K562 (cell line): ENCODE measurements around the gene PPP1R37. TPM values are rescaled to one million over a fixed set of nuclear protein-coding genes. Genes with fewer than 3 reads are reported as not detected.

Experiments used
- CEBPB ChIP-seq: fragments of 450-650 bp; IDR thresholded peaks from 2 replicates; pipeline ENCODE4 v1.6.1; 2016; ENCODE audit warnings: missing genetic modification characterization, missing compliant biosample characterization
- CREB3 ChIP-seq: fragments of 450-650 bp; conservative IDR thresholded peaks from 2 replicates; pipeline ENCODE4 v1.6.1; 2016; ENCODE audit warnings: missing genetic modification characterization, low read depth, mild to moderate bottlenecking, missing compliant biosample characterization, moderate library complexity
- ELF1 ChIP-seq: fragments of 200-800 bp; sonication (Bioruptor generic); IDR thresholded peaks from 2 replicates; pipeline ENCODE4 v1.6.1; 2016; ENCODE audit warnings: missing genetic modification characterization, missing compliant biosample characterization
- EP400 ChIP-seq: fragments of 450-650 bp; IDR thresholded peaks from 2 replicates; pipeline ENCODE4 v1.6.1; 2017; ENCODE audit warnings: antibody characterized with exemption, mild to moderate bottlenecking, moderate library complexity
- HCFC1 ChIP-seq: IDR thresholded peaks from 2 replicates; pipeline ENCODE4 v1.6.1; 2012; ENCODE audit warnings: low read depth, low read length, improper control_type of control experiment
- HDAC2 ChIP-seq: fragments of 450-650 bp; IDR thresholded peaks from 2 replicates; pipeline ENCODE4 v1.6.1; 2016; ENCODE audit warnings: mild to moderate bottlenecking
- HMG20B ChIP-seq: fragments of 250-450 bp; sonication (Bioruptor Pico); IDR thresholded peaks from 2 replicates; pipeline ENCODE4 v1.5.0; 2021; ENCODE audit warnings: mild to moderate bottlenecking
- IRF9 ChIP-seq: fragments of 450-650 bp; IDR thresholded peaks from 2 replicates; pipeline ENCODE4 v1.6.1; 2016; ENCODE audit warnings: missing biosample characterization, missing genetic modification characterization
- MCM7 ChIP-seq, 2 experiments: fragments of 450-650 bp; IDR thresholded peaks; 2 replicates each; pipeline ENCODE4 v1.6.1; 2016 to 2018
- RBBP5 ChIP-seq: fragments of 200-600 bp; sonication (generic); IDR thresholded peaks from 2 replicates; pipeline ENCODE4 v1.6.1; 2012; ENCODE audit warnings: borderline replicate concordance, mild to moderate bottlenecking, low read length, control low read depth, inconsistent platforms; ENCODE audit not compliant: insufficient read depth, poor library complexity, severe bottlenecking
- TRIM28 ChIP-seq: fragments of 450-650 bp; IDR thresholded peaks from 2 replicates; pipeline ENCODE4 v1.6.1; 2017
- ZKSCAN8 ChIP-seq: fragments of 200-800 bp; sonication (Bioruptor generic); IDR thresholded peaks from 2 replicates; pipeline ENCODE4 v1.6.1; 2016; ENCODE audit warnings: missing genetic modification characterization, missing compliant biosample characterization
- ZNF134 ChIP-seq: fragments of 250-450 bp; sonication (Bioruptor Pico); conservative IDR thresholded peaks from 2 replicates; pipeline ENCODE4 v1.4.0; 2020
- ZNF174 ChIP-seq: fragments of 250-450 bp; sonication (Bioruptor Pico); IDR thresholded peaks from 2 replicates; pipeline ENCODE4 v1.4.0; 2020; ENCODE audit warnings: mild to moderate bottlenecking
- ZNF217 ChIP-seq: sonication (generic); formaldehyde crosslinking; IDR thresholded peaks from 2 replicates; pipeline ENCODE4 v1.8.0; 2022; ENCODE audit warnings: mild to moderate bottlenecking, missing genetic modification reagents
- ZNF253 ChIP-seq: fragments of 250-450 bp; sonication (Bioruptor Pico); conservative IDR thresholded peaks from 2 replicates; pipeline ENCODE4 v1.6.1; 2021; ENCODE audit warnings: mild to moderate bottlenecking
- ZNF280A ChIP-seq: fragments of 450-650 bp; IDR thresholded peaks from 2 replicates; pipeline ENCODE4 v1.6.1; 2018; ENCODE audit warnings: mild to moderate bottlenecking, low read depth; ENCODE audit not compliant: partially characterized antibody
- ZNF282 ChIP-seq: sonication (generic); formaldehyde crosslinking; IDR thresholded peaks from 2 replicates; pipeline ENCODE4 v1.8.1; 2023; ENCODE audit warnings: missing genetic modification reagents
- ZNF347 ChIP-seq: fragments of 450-650 bp; formaldehyde crosslinking; IDR thresholded peaks from 2 replicates; pipeline ENCODE4 v1.4.0; 2020; ENCODE audit warnings: low read depth, mild to moderate bottlenecking, moderate library complexity
- polyA plus RNA-seq, 8 experiments: library from polyadenylated mRNA; depleted of rRNA in 4 of 8; stranded (reverse) in 5 of 8; unstranded in 3 of 8; fragments of >200 nt; fragmentation: Nextera tagmentation in 2 of 8; fragmentation: Illumina TruSeq in 1 of 8; extraction: Ambion mirVana in 2 of 8; extraction: Trizol in 1 of 8; gene quantifications; 2 replicates each; pipeline versions ENCODE4 v1.2.1 to v1.2.3, GENCODE V29; 2011 to 2014; ENCODE audit warnings: inconsistent platforms in 1 of 8, missing spikeins in 1 of 8
- total RNA-seq, 7 experiments: library from RNA; depleted of rRNA in 6 of 7; stranded (reverse); fragments of >200 nt in 6 of 7; fragmentation: Illumina TruSeq in 2 of 7; extraction: Trizol in 2 of 7; gene quantifications; 2 replicates each; pipeline versions ENCODE4 v1.2.1 to v1.2.3, GENCODE V29; 2011 to 2021; ENCODE audit warnings: low replicate concordance in 1 of 7
- TF ChIP-seq, protein P1 (sequence below): fragments of 250-450 bp; sonication (Bioruptor Pico); IDR thresholded peaks from 2 replicates; pipeline ENCODE4 v1.5.0; 2021; ENCODE audit warnings: mild to moderate bottlenecking, moderate library complexity
- TF ChIP-seq, protein P2 (sequence below): fragments of 250-450 bp; sonication (Bioruptor Pico); IDR thresholded peaks from 2 replicates; pipeline ENCODE4 v1.9.0; 2021; ENCODE audit warnings: mild to moderate bottlenecking

PPP1R37 gene
- total and polyA plus RNA-seq, 9 of the 15 experiments (the other 6 are each of a cell fraction or from before 2014, with no cell fraction given) = 0.04 to 20.3 (median 7.3) TPM

DNA sequence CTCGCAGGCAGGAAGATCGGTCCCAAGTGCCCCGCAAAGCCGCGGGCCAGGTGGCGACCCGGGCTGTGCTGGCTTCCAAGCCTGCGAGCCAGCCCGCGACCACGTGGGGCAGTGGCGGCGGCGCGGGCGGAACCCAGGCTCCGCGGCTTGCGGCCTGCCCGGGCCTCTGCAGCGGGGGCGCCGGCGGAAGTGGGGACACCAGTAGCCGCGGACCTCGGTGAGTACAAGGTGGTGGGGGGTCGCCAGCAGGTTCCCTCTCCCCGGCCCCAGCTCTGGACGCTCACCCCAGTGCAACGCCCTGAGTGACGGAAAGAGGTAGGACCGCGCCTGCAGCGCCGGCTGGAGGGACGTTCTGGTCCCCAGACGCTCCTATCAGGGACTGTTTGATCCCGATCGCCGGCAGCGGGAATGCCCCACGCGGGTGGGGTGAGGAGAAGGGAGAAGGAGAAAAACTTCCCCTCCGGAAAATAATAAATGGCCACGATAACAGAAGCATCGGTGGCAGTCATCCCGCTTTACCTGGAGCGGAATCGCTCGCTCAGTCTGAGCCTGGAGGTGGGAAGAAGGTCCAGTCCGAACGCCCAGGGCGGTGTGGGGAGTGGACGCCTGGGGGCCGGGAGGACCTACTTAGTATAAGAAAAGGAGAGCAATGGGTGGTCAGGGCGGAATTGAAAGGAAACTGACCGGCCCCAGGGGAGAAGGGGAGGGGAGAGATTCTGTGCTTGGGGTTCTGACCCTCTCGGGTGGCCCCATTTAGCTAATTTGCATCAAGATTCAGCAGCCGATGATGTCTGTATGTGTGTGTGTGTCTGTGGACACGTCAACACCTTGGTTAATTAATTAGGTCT, 13.7 kb upstream of the PPP1R37 start, which contains the start of gene GEMIN7 (continued):
- TF ChIP-seq IRF9 (tag) = no peak
- TF ChIP-seq ZNF280A = no peak
- no peak for TF ChIP-seq ZNF253 (CRISPR knock-in tag)
- no peak for TF ChIP-seq MCM7 (IDR thresholded peaks at IDR 0.05)
- TF ChIP-seq ZNF347 = no peak
- TF ChIP-seq, protein P1, sequence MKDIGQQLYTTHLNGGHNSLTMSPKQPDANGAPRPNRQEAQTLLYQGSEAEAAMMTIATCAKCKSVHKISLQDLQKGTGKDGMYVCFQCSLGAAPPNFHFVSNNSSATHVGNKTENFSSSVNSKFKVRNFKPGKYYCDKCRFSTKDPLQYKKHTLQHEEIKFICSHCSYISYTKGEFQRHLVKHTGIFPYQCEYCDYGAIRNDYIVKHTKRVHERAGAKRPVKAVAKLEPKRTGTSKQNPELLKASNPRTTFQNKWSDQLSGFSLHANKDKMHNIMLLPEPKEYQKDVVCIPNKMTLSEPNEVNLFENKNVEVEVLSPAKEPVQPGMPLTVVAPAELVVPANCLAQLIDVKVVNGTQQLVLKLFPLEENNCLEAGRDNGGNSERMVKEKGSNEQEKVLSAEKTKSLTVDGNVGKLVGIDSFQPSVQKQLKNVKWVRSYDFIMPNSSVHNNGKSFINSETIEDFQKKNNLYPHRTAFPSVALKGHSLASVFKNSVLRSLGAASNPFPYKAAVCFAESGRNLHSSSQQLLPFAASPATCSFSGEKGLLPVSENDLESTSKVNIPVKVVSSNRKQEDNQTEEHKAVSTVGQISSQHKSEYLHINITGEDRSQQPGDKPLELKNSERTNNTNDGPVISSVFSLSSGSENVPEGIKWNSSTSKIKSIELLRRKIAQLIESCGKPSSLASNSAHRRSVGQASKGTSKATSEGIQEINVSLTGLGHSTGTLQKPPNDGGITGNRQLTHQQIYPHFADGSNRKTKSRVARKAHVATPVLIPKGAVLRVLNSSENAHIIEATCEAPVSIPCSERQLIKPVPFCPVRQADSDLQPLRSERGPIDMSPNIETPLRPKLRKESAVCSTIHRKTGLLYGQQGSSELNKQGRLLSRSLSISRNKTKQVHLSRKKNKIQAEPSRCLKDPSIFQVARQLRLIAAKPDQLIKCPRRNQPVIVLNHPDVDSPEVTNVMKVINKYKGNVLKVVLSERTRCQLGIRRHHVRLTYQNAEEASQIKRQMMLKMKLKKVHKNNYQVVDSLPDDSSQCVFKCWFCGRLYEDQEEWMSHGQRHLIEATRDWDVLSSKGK = no peak
- TF ChIP-seq EP400 = peak; percentile 93
- peak; percentile 83 for TF ChIP-seq RBBP5
- no peak; the same call in 1 of the 2 replicates for TF ChIP-seq HMG20B (CRISPR knock-in tag)
- no peak for TF ChIP-seq TRIM28
- TF ChIP-seq ZNF134 (CRISPR knock-in tag) = no peak
- TF ChIP-seq ZNF217 (CRISPR knock-in tag) = no peak
- peak; percentile 24; the same call in 1 of the 2 replicates for TF ChIP-seq HDAC2
- TF ChIP-seq, protein P2, sequence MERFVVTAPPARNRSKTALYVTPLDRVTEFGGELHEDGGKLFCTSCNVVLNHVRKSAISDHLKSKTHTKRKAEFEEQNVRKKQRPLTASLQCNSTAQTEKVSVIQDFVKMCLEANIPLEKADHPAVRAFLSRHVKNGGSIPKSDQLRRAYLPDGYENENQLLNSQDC (CRISPR knock-in tag) = peak; percentile 39; the same call in 1 of the 2 replicates
- TF ChIP-seq CREB3 = no peak
- TF ChIP-seq ELF1 (tag) = no peak
- TF ChIP-seq CEBPB (tag) = no peak
- TF ChIP-seq ZNF174 (CRISPR knock-in tag) = 0 out of 2 replicates have a peak, but pooled peaks have one; percentile 25
- no peak for TF ChIP-seq ZKSCAN8
- TF ChIP-seq ZNF282 (CRISPR knock-in tag) = peak; percentile 91; the same call in 1 of the 2 replicates
- TF ChIP-seq HCFC1 = peak; percentile 87
